ENCODE data around the gene SLC13A3. TPM values are rescaled to one million over a fixed set of nuclear protein-coding genes. Genes with fewer than 3 reads are reported as not detected.

Gene SLC13A3
- total and polyA plus RNA-seq, 4 donors: 1.1 to 2.4 (median 2.0) TPM

GRCh38 chr20:46674253-46675083 lies 23.2 kb upstream of the SLC13A3 start:
- DNase-seq (peak in 1 of 3 donors; percentile 27), ATAC-seq (ENCODE audit: insufficient read depth, low FRiP score) (no peak)
- H3K36me3 ChIP-seq (ENCODE audit: control insufficient read depth in 4 of 4, insufficient read depth in 4 of 4, low read length in 4 of 4): peaks cover 0 to 3% (median 0%) of the 10 kb centered on the region in 4 donors
- no peak for TF ChIP-seq CTCF (IDR thresholded peaks at IDR 0.05; ENCODE audit: control extremely low read depth, extremely low read depth)
- H3K9ac ChIP-seq (ENCODE audit: insufficient read depth in 1 of 2, low read length in 2 of 2): no peak overlapping the region
- no peaks in the 10 kb centered on the region for H3K27me3 ChIP-seq (ENCODE audit: control insufficient read depth in 3 of 3, insufficient read depth in 3 of 3, low read length in 2 of 3)
- H3K9me3 ChIP-seq (ENCODE audit: control insufficient read depth in 4 of 4, insufficient read depth in 3 of 4, low read length in 3 of 4): peaks cover 0 to 11% (median 4%) of the 10 kb centered on the region in 4 donors
- H3K27ac ChIP-seq (ENCODE audit: low read depth in 1 of 2, low read length in 1 of 2): no peak overlapping the region
- peaks cover 0 to 5% (median 0%) of the 10 kb centered on the region in 5 donors for H3K4me1 ChIP-seq (ENCODE audit: control insufficient read depth in 5 of 5, insufficient read depth in 5 of 5, low read length in 5 of 5)
- whole genome bisulfite sequencing, 2 donors: 73 to 80% methylated on average over 14 of the region's 14 CpGs
- no peak overlapping the region for H3K4me3 ChIP-seq

GRCh38 chr20:46673394-46674252 lies 22.4 kb upstream of the SLC13A3 start:
- Histone ChIP-seq H3K9me3 (ENCODE audit: control insufficient read depth in 4 of 4, insufficient read depth in 3 of 4, low read length in 3 of 4) (peaks cover 0 to 11% (median 5%) of the 10 kb centered on the region in 4 donors), H3K27ac (ENCODE audit: low read depth in 1 of 2, low read length in 1 of 2) (no peak overlapping the region), H3K4me3 (no peak overlapping the region), H3K27me3 (ENCODE audit: control insufficient read depth in 3 of 3, insufficient read depth in 3 of 3, low read length in 2 of 3) (no peaks in the 10 kb centered on the region), H3K4me1 (ENCODE audit: control insufficient read depth in 5 of 5, insufficient read depth in 5 of 5, low read length in 5 of 5) (peaks cover 0 to 5% (median 0%) of the 10 kb centered on the region in 5 donors), H3K36me3 (ENCODE audit: control insufficient read depth in 4 of 4, insufficient read depth in 4 of 4, low read length in 4 of 4) (peaks cover 0 to 3% (median 0%) of the 10 kb centered on the region in 4 donors), H3K9ac (ENCODE audit: insufficient read depth in 1 of 2, low read length in 2 of 2) (no peak overlapping the region)
- TF ChIP-seq CTCF (IDR thresholded peaks at IDR 0.05; ENCODE audit: control extremely low read depth, extremely low read depth): no peak
- DNase-seq: no peak
- ATAC-seq (ENCODE audit: insufficient read depth, low FRiP score): no peak
- WGBS, 2 donors: 80 to 91% methylated on average over 11 of the region's 11 CpGs

- DNase-seq (no peak), ATAC-seq (ENCODE audit: insufficient read depth, low FRiP score) (no peak)
- peaks cover 0 to 3% (median 0%) of the 10 kb centered on the region in 4 donors for H3K36me3 ChIP-seq (ENCODE audit: control insufficient read depth in 4 of 4, insufficient read depth in 4 of 4, low read length in 4 of 4)
- H3K4me3 ChIP-seq: no peak overlapping the region
- 96 to 98% methylated on average over 5 of the region's 5 CpGs for WGBS, 2 donors
- H3K27me3 ChIP-seq (ENCODE audit: control insufficient read depth in 3 of 3, insufficient read depth in 3 of 3, low read length in 2 of 3): no peaks in the 10 kb centered on the region
- H3K4me1 ChIP-seq (ENCODE audit: control insufficient read depth in 5 of 5, insufficient read depth in 5 of 5, low read length in 5 of 5): peaks cover 0 to 5% (median 0%) of the 10 kb centered on the region in 5 donors
- peaks cover 0 to 11% (median 5%) of the 10 kb centered on the region in 4 donors for H3K9me3 ChIP-seq (ENCODE audit: control insufficient read depth in 4 of 4, insufficient read depth in 3 of 4, low read length in 3 of 4)
- TF ChIP-seq CTCF (IDR thresholded peaks at IDR 0.05; ENCODE audit: control extremely low read depth, extremely low read depth): no peak
- H3K9ac ChIP-seq (ENCODE audit: insufficient read depth in 1 of 2, low read length in 2 of 2): no peak overlapping the region
- H3K27ac ChIP-seq (ENCODE audit: low read depth in 1 of 2, low read length in 1 of 2): no peak overlapping the region
Measured at GRCh38 chr20:46672543-46673148, 21.4 kb upstream of the SLC13A3 start.
